Right hindlimb (tissue), 1 donor: Measurements from ENCODE around the gene CLASP1.
A peak's percentile ranks its signal among the peaks of the same experiment; 100 is the strongest.
"Not testable (repeated sequence)": the region's sequence is repeated elsewhere in the genome, so short reads cannot be mapped to it uniquely, and the experiment has no call there.

Experiments
- DNase-seq: peaks from one replicate; pipeline ENCODE4 v3.0.0-alpha.2; 2018

The CLASP1 gene

DNA sequence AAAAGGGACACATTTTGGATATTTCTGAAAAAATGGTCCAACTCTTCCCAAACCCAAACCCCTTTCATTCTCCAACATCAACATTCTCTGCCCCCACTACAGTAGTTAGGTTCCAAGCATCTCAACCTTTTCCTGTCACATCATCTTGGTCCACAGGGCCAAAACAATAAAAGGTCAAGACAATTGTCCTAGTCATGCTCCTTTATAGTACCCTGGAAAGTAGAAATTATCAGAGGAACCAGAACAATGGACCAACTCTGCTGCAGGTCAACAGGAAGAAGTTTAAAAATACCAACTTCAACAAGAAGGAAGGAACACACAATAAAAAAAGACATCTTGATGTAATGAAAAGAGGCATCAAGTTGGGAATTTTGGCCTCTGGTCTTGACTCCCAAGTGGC is 36.1 kb downstream of the CLASP1 start:
- no peak for DNase-seq

DNA sequence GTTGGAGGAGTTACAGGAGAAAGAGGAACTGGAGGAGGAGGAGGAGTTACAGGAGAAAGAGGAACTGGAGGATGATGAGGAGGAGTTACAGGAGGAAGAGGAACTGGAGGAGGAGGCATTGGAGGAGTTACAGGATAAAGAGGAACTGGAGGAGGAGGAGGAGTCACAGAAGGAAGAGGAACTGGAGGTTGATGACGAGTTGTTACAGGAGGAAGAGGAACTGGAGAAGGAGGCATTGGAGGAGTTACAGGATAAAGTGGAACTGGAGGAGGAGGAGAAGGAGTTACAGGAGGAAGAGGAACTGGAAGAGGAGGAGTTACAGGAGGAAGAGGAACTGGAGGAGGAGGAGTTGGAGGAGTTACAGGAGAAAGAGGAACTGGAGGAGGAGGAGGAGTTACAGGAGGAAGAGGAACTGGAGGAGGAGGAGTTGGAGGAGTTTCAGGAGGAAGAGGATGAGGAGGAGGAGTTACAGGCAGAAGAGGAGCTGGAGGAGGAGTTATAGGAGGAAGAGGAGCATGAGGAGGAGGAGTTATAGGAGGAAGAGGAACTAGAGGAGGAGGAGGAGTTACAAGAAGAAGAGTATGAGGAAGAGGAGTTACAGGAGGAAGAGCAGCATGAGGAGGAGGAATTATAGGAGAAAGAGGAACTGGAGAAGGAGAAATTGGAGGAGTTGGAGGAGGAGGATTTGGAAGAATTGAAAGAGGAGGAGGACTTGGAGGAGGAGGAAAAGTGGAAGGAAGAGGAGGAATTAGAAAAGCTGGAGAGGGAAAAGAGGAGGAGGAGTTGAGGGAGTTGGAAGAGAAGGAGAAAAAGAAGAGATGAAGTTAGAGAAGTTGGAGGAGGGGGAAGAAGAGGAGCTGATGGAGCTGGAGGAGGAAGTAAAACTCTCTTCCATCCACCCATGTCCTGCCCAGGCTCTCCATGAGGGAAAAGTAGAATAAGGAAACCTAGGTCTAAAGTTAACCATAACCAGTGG is 37.2 kb downstream of the CLASP1 start:
- DNase-seq: no peak

DNA sequence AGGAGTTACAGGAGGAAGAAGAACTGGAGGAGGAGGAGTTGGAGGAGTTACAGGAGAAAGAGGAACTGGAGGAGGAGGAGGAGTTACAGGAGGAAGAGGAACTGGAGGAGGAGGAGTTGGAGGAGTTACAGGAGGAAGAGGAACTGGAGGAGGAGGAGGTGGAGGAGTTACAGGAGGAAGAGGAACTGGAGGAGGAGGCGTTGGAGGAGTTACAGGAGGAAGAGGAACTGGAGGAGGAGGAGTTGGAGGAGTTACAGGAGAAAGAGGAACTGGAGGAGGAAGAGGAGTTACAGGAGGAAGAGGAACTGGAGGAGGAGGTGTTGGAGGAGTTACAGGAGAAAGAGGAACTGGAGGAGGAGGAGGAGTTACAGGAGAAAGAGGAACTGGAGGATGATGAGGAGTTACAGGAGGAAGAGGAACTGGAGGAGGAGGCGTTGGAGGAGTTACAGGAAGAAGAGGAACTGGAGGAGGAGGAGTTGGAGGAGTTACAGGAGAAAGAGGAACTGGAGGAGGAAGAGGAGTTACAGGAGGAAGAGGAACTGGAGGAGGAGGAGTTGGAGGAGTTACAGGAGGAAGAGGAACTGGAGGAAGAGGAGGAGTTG is 38.1 kb downstream of the CLASP1 start:
- DNase-seq: not testable (repeated sequence)

DNA sequence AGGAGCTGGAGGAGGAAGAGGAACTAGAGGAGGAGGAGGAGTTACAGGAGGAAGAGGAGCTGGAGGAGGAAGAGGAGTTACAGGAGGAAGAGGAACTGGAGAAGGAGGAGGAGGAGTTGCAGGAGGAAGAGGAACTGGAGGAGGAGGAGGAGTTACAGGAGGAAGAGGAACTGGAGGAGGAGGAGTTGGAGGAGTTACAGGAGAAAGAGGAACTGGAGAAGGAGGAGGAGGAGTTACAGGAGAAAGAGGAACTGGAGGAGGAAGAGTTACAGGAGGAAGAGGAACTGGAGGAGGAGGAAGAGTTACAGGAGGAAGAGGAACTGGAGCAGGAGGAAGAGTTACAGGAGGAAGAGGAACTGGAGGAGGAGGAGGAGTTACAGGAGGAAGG is 38.8 kb downstream of the CLASP1 start:
- DNase-seq: not testable (repeated sequence)

DNA sequence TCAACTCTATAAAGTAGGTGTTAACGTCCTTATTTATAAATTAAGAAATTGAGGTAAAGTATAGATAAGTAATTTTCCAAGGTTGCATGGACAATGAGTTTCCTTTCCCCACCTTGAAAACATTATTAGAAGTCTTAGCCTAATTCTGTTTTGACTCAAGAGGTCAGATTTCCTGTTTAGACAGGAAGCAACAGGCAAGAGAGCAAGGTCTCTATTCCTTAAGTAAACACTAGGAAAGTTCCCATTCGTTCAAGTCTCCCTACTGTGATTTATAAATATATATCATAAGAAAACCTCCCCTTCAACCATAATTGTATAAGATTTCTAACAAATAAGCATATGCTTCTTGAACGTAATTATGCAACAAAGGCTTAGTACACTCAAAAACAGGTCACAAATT is 40.3 kb downstream of the CLASP1 start:
- no peak for DNase-seq

DNA sequence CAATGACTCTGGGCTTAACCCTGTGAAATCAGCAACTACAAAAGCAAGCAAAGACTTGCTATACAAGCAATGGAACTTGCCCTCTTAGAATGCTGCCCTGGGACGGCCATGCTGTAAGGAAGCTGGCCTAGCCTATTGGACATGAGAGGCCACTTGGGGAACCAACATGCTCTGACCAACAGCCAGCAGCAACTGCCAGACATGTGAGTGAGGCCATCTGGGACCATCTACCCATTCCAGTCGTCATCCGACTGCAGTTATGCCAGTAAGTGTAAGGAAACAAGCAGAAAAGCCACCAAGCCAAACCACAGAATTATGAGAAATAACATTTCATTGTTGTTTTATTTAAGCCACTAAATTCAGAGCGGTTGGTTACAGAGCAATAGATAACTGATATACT is 40.9 kb downstream of the CLASP1 start:
- no peak for DNase-seq

DNA sequence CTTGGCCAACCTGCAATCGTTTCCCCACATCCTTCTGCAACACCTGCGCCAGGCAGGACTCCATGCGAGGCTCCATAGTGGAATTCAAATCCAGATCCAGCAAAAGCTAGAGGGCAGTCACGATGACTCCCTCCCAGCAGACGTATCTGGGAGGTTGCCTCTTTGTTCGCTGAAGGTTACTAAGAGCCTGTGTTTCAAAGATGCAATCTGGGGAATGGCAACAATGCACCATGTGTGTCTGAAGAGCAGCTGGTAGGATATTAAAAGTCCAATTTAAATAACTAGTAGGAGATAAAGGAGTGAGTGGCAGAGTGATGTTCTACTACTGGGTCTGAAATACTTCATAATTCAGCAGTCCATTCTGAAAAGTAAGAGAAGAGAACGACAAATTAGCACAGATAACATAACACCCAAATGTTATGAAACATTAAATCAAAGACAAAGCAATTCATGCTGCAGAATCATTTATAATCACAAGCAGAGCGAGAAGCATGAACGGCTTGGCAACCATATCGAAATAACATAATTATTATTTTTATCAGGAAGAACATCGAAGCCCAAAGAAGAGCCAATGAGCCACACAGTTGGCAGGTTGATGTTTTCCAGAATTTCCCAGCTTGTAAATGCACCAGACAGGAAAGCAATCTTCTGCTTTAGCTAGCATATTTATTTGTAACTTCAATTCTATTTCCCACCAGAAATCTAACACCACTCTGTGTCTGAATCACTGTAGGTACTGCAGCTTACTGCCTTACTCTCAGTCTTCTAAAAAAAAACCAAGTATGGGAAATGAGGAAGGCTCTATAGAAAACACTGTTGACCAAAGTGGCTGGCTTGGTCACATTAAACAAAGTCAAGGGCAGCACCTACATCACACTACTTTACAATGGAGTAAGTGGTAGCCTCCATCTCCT is 43.2 kb downstream of the CLASP1 start:
- DNase-seq: no peak

DNA sequence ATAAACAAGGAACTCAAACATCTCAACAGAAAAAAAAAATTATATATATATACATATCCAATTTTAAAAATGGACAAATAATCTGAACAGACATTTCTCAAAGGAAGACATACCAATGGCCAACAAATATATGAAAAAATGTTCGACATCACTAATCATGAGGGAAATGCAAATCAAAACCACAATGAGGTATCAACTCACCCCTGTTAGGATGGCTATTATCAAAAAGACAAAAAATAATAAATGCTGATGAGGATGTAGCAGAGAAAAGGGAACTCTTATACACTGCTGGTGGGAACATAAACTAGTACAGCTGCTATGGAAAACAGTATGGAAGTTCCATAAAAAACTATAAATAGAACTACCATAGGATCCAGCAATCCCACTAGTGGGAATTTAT is 46.1 kb downstream of the CLASP1 start:
- no peak for DNase-seq

DNA sequence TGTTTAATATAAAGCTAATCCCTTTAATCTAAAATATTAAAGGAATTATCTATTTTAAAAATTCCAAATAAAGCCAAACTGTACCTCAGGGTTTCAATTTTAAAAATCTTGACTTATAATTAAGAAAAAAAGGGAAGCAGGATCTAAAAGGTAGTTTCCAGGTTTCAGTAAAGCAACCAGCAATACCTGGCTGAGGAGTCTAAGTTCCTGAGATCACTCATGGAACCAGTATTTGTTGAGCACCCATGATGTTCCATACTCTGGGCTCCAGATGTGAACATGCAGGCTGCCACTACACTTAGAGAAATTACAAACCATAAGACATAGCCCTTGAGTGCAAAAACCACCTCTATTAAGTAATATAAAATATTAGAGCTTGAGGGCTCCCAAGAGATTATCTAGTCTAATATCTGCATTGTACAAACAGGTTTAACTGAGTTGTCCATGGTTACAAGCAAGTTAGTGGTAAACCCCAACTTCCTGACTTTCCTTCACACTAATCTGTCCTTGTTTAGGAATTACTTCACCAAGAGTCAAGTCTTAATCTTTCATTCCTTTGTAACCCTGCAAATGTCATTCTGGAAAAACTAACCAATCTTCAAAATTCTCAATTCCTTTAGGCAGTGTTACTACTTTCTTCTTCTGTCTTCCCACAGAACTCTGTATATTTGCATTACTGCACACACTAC is 49.2 kb downstream of the CLASP1 start:
- DNase-seq: no peak

DNA sequence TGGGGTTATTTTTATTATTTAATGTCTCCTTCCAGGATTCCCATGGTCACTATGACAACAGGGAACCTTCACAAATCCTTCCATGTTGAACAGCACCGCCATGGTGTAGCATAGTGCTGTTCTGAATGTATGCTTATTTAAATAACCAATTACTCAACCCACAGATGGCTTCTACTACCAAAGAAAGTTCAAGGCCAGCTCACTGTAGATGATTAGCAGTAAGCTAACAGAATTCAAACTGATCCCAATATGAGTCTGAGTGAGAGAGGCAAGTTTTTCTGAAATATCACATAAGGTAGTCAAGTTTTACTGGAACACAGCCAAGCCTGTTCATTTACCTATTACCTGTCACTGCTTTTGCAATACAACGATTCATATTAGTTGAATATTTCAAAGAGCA is 51.2 kb downstream of the CLASP1 start:
- DNase-seq: no peak

DNA sequence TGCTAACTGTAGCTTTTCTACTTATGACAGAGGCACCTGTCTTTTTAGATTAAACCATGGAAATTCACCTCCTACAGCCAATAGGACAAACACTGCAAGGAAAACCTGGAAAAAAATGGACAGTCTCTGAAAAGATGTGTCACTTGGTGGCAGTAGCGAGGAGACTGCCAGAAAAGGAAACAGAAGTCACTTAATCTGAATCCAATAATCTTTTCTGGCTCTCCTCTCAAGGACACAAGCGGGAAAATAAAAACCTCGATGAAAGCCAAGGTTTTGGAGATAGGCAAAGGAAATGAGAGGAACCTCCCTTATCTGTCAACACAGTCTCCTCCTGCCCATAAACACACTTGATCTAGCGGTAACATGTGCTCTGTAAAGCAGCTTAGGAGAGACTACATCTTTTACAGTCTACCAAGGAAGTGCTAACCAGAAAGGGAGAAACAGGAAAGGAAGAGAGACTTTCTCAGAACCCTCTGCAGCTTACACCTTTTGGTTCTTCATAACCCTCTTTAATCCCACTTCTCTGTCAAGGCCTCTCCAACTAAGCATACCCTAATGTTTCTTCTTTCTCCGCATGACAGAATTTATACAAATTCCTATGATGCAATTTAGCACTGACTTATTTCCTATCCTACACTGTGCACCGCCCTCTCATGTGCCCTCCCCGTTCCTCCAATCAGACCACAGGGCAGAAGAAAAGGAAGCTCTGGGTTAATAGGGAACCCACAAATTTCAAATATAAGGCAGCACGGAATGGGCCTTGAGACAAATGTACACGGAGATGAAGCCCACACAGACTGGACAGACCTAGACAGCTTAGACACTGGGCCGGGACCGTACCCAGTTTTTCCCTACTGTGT is 52.8 kb downstream of the CLASP1 start:
- peak; percentile 20 for DNase-seq

DNA sequence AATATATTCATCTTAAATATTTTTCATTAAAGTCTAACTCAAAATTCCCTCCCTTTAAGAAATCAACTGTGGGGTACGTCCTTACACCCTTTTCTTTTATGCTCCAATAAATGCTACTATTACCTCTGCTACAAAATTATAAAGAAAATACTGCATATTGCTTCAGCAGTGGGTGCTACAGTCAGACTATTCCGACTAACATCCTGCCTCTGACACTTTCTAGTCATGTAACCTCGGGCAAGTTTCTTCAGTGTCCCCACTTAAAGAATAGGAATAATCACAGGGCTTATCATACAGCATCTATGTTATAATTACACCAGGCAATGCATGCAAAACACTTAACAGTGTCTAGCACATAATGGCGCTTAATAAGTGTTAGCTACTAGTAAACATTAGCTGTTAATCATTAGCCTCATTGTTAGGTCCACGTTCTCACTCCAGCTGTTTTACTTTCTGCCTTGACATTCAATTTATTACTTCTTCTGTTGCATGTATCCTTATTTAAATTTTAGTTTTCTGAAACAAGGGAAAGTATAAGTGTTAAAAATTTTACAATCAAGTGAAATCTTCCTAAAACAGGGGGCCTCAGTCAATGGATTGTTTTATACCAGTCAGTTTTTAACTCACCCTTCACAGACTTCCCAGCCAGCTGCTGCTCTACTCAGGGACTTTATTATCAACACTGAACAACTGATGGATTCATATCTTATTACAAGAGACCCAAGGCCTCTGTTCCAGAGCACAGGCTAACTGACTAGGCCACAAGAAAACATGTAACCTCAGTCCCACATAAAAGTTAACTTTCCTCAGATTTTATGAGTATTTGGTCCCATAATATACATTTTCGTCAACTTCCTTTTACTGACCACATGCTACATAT is 54.0 kb downstream of the CLASP1 start:
- no peak for DNase-seq

DNA sequence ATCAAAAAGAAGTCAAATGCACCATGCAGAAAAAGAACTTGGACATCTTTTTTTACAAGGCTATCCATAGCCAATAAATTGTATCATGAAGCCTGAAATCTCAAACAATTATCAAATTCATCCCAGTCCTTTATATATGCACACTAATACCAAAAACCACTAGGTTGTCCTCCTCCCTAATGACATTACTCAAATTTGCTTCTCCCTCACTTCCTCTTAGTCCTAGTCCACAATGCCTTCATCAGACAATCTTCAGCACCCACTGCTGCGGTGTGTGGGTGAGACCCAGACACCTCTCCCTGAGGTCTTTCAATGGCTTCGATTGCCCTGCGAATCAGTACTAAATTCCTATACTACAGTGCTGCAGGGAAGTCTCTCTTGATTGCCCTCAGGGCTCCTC is 58.1 kb downstream of the CLASP1 start:
- no peak for DNase-seq

DNA sequence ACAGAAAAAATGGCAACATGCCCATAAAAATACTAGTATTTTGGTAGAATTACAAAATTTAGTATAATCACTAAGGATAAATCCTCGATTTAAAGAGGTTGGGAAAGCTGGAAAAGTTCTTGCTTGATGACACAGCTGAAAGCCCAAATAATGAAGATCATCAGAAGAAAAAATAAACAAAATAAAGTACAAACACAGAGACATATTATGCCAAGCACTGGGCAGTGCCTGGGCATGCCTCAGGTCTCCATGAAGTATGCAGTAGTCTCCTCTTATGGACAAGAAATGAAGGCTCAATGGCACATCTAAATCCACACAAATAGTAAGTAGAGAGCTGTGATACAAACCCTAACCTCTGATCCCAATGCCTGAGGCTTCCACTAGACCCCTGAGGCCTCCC is 60.9 kb downstream of the CLASP1 start:
- no peak for DNase-seq

DNA sequence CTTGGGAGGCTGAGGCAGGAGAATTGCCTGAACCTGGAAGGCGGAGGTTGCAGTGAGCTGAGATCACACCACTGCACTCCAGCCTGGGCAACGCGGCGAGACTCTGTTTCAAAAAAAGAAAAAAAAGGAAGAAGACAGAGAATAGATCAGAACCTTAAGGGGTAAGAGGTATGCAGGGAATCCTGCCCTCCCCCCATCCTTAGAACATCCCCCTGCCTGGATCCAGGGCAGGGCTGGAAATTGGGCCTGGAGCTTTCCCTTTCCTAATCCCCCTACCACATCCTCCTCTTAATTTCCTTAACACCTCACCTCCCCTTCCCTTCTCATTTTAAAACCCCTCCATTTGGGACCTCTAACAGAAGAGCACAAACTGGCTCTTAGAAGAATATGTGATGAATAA is 62.1 kb downstream of the CLASP1 start:
- no peak for DNase-seq

DNA sequence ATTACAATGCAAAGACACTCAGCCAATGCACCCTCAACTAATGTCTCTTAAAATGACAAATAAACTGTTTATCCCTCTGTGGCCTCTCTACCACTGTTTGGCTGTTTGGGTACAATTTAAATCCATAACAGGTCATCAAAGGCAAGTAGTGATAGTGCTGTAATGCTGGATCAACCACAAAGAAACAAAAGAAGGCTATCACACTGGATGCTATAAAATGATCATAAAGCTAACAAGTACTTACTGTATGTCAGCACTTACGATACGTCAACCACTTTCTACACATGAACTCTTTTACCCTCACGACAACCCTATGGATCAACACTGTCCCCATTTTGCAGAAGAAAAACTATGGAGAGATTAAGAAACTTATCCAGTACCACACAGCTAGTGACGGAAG is 64.5 kb downstream of the CLASP1 start:
- DNase-seq: no peak

DNA sequence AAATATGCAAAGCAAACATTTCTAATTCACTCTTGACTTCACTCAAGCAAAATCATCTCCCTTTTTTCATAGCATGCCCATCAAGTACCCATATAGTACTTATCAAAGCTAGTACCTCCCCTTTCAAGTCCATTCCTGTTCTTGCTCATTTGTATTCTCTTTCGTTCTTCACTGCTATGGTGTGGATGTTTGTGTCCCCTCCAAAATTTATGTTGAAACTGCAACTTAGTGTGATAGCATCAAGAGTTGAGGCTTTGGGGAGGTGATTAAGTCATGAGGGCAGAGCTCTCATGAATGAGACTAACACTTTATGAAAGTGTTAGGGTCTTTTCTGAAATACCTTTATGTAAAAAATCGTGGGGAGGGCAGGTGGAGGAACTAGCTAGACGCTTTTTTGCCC is 65.7 kb downstream of the CLASP1 start:
- DNase-seq: no peak

DNA sequence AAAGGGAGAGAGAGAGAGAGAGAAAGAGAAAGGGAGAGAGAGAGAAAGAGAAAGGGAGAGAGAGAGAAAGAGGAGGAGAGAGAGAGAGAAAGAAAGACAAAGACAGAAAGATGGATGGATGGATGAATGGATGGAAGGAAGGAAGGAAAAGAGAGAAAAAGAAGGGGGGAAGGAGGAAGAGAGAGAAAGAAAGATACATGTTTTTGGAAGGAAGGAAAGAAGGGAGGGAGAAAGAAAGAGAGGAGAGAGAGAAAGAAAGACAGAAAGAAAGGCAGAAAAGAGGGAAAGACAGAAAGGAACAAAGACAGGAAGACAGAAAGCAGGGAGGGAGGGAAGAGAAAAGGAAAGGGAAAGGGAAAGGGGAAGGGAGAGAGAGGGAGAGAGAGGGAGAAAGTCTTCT is 67.0 kb downstream of the CLASP1 start:
- no peak for DNase-seq

DNA sequence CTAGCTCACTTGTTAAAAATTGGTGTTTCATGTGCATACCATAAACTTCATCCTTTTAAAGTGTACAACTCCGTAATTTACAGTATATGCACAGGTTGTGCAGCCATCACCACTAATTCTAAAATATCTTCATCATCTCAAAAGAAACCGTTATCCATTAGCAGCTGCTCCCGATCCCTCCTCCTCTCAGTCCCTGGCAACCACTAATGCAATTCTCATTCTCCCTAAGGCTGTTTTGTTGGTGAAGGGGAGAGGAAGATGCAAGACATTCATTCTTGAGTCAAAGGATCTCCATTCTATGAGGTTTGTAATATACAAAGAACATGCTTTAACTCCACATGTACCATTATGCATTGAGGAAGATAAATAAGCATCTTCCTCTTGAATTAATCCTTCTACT is 70.0 kb downstream of the CLASP1 start:
- DNase-seq: no peak

DNA sequence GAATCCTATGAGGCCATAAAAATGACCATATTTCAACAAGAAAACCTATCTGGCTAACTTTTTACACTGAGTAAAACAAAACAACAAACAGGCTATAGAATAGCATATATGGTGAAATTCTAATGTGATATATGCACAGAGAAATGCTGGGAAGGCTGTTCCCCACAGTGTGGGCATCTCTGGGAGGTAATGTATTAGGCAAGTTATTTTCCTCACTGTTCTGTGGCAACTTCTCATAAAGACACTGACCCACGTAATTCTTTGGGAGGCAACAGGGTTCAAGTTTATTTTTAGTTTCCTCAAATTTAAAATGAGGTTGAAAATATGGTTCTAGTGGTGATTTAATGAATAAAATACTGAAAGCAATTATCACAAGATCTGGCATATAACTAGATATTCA is 71.9 kb downstream of the CLASP1 start:
- no peak for DNase-seq

DNA sequence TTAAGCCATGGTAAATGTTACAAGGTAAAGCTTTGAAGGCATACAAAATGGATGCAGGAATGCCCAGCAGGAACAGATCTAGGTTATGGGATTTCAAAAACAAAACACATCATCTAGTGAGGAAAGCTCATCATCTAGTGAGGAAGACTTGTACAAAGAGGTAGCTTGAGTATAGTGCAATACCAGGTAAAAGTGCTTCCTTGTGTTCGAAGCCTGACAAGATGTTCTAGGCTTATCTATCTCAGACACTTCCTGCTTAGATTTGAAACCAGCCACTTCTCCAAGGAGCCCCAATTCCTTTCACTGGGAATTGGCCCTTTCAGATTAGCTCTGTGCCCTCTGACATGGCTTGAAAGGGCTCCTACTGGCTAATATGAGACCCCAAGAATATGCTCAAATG is 73.0 kb downstream of the CLASP1 start:
- no peak for DNase-seq
